Suprapubic skin (tissue), 4 donors: ENCODE data around the gene SLC49A3. TPM values are rescaled to one million over a fixed set of nuclear protein-coding genes. Genes with fewer than 3 reads are reported as not detected.
A peak's percentile ranks its signal among the peaks of the same experiment; 100 is the strongest.
"Not testable (repeated sequence)": the region's sequence is repeated elsewhere in the genome, so short reads cannot be mapped to it uniquely, and the experiment has no call there.

Experiments
- DNase-seq, 2 donors: peaks; one replicate each; pipeline ENCODE4 v3.0.0-alpha.2; 2019; ENCODE audit warnings: low spot score in 2 of 2
- H3K27ac ChIP-seq: fragments of 200-600 bp; sonication (generic); one replicate; pipeline ENCODE4 v1.5.1; 2019
- H3K27me3 ChIP-seq: fragments of 200-600 bp; sonication (generic); one replicate; pipeline ENCODE4 v1.5.1; 2019
- H3K36me3 ChIP-seq: fragments of 200-600 bp; sonication (generic); one replicate; pipeline ENCODE4 v1.5.1; 2019
- H3K4me1 ChIP-seq: fragments of 200-600 bp; sonication (generic); one replicate; pipeline ENCODE4 v1.5.1; 2019
- H3K4me3 ChIP-seq: fragments of 200-600 bp; sonication (generic); one replicate; pipeline ENCODE4 v1.5.1; 2019; ENCODE audit warnings: mild to moderate bottlenecking
- H3K9me3 ChIP-seq: fragments of 200-600 bp; sonication (generic); one replicate; pipeline ENCODE4 v1.5.1; 2019
- CTCF ChIP-seq, 2 donors: fragments of 200-600 bp in 1 of 2; fragments of 450-650 bp in 1 of 2; sonication (generic) in 1 of 2; IDR thresholded peaks; one replicate each; pipeline ENCODE4 v1.5.1; 2016 to 2019; ENCODE audit warnings: antibody characterized with exemption in 2 of 2, mild to moderate bottlenecking in 1 of 2, moderate library complexity in 1 of 2
- EP300 ChIP-seq: sonication (generic); formaldehyde crosslinking; IDR thresholded peaks from one replicate; pipeline ENCODE4 v1.6.1; 2017; ENCODE audit warnings: antibody characterized with exemption
- POLR2A ChIP-seq, 2 donors: fragments of 450-650 bp; IDR thresholded peaks; one replicate each; pipeline ENCODE4 v1.6.1; 2017; ENCODE audit warnings: antibody characterized with exemption in 2 of 2, mild to moderate bottlenecking in 2 of 2, moderate library complexity in 2 of 2
- POLR2AphosphoS5 ChIP-seq, 3 donors: sonication (generic); formaldehyde crosslinking; IDR thresholded peaks; one replicate each; pipeline ENCODE4 v1.6.1; 2017; ENCODE audit warnings: antibody characterized with exemption in 3 of 3
- WGBS: methylation state at CpG from one replicate; pipeline ENCODE4 v1.1.5; 2018; 5-methylcytosine and 5-hydroxymethylcytosine counted together
- total RNA-seq, 4 donors: library from RNA; depleted of rRNA; stranded (reverse); fragments of >200 nt; gene quantifications; one replicate each; pipeline ENCODE4 v1.1.0, GENCODE V29; 2016

The SLC49A3 gene
- total RNA-seq, 4 donors from 2014 or later: 8.9 to 21.1 (median 17.4) TPM

GRCh38 chr4:675036-675882 is 13.7 kb downstream of the SLC49A3 start:
- no peaks in the 10 kb centered on the region for H3K9me3 ChIP-seq
- no peak for DNase-seq
- H3K4me1 ChIP-seq: peaks cover 59% of the 10 kb centered on the region
- TF ChIP-seq CTCF (IDR thresholded peaks at IDR 0.05): no peak
- WGBS: 66% methylated on average over 15 of the region's 26 CpGs
- H3K27me3 ChIP-seq: no peaks in the 10 kb centered on the region
- peaks cover 22% of the 10 kb centered on the region for H3K36me3 ChIP-seq
- H3K4me3 ChIP-seq: peak overlapping the region; percentile 87
- peak overlapping the region; percentile 87 for H3K27ac ChIP-seq

- peak within 1 kb of the TSS; percentile 87 for H3K4me3 ChIP-seq
- peak within 1 kb of the TSS; percentile 87 for H3K27ac ChIP-seq
- no peaks in the 10 kb centered on the region for H3K27me3 ChIP-seq
- DNase-seq: peak; percentile 97 to 98
- no peaks in the 10 kb centered on the region for H3K9me3 ChIP-seq
- peaks cover 57% of the 10 kb centered on the region for H3K4me1 ChIP-seq
- TF ChIP-seq CTCF (IDR thresholded peaks at IDR 0.05) (peak; percentile 52 to 94), POLR2A (IDR thresholded peaks at IDR 0.05) (peak in 1 of 2 donors; percentile 77), EP300 (no peak), POLR2AphosphoS5 (IDR thresholded peaks at IDR 0.05) (peak; percentile 2 to 96 (median 33))
- WGBS: 0% methylated on average over 4 of the region's 84 CpGs
- peaks cover 22% of the 10 kb centered on the region for H3K36me3 ChIP-seq
Measured at GRCh38 chr4:674172-675035, 14.5 kb downstream of the SLC49A3 start, which contains the start of the genes ATP5ME and MYL5. ATP5ME (minus strand) TSS chr4:674276; CDS start chr4:674247, 29 bp downstream. MYL5 (plus strand) TSS chr4:674542; CDS start chr4:678027, 3,485 bp downstream.

- DNase-seq: no peak
Measured at GRCh38 chr4:673349-674091, 15.4 kb downstream of the SLC49A3 start.

GRCh38 chr4:671769-672168 is 17.2 kb downstream of the SLC49A3 start:
- no peak for DNase-seq
- Histone ChIP-seq H3K36me3 (peaks cover 22% of the 10 kb centered on the region), H3K4me3 (no peak overlapping the region), H3K9me3 (no peaks in the 10 kb centered on the region), H3K27me3 (no peaks in the 10 kb centered on the region), H3K4me1 (peaks cover 32% of the 10 kb centered on the region), H3K27ac (no peak overlapping the region)
- no peak for TF ChIP-seq POLR2A (IDR thresholded peaks at IDR 0.05)
- no CpG with 5 or more reads among the region's 3 CpGs for WGBS

More at GRCh38 chr4:673349-674091, 15.4 kb downstream of the SLC49A3 start:
- 21% methylated on average over 23 of the region's 55 CpGs for WGBS
- peak overlapping the region; percentile 87 for H3K27ac ChIP-seq
- TF ChIP-seq EP300 (no peak), POLR2AphosphoS5 (IDR thresholded peaks at IDR 0.05) (no peak), CTCF (IDR thresholded peaks at IDR 0.05) (no peak), POLR2A (IDR thresholded peaks at IDR 0.05) (no peak)
- peaks cover 22% of the 10 kb centered on the region for H3K36me3 ChIP-seq
- H3K4me1 ChIP-seq: peaks cover 50% of the 10 kb centered on the region
- H3K27me3 ChIP-seq: no peaks in the 10 kb centered on the region
- no peaks in the 10 kb centered on the region for H3K9me3 ChIP-seq
- H3K4me3 ChIP-seq: peak overlapping the region; percentile 87

GRCh38 chr4:669806-670559 is 19.0 kb downstream of the SLC49A3 start:
- 91% methylated on average over 11 of the region's 11 CpGs for WGBS

GRCh38 chr4:668219-668618 is 20.7 kb downstream of the SLC49A3 start:
- not testable (repeated sequence) for H3K4me3 ChIP-seq, H3K9me3 ChIP-seq, DNase-seq, H3K27ac ChIP-seq
- WGBS: 91% methylated on average over 6 of the region's 6 CpGs
- peaks cover 15% of the 10 kb centered on the region for H3K4me1 ChIP-seq
- peaks cover 22% of the 10 kb centered on the region for H3K36me3 ChIP-seq
- H3K27me3 ChIP-seq: peaks cover 15% of the 10 kb centered on the region

More at GRCh38 chr4:669806-670559, 19.0 kb downstream of the SLC49A3 start:
- not testable (repeated sequence) for H3K27me3 ChIP-seq, H3K4me3 ChIP-seq, H3K9me3 ChIP-seq, DNase-seq, H3K27ac ChIP-seq
- peaks cover 14% of the 10 kb centered on the region for H3K4me1 ChIP-seq
- peaks cover 22% of the 10 kb centered on the region for H3K36me3 ChIP-seq
